GM11168 (cell line): ENCODE measurements around the gene CENPP.

Source experiments
- in situ Hi-C: fragments of 300-500 bp; cut with MboI; formaldehyde crosslinking; loops from one replicate; pipeline ENCODE4 v1.12.0; 2022; ENCODE audit warnings: low sequenced_read_pairs; ENCODE audit not compliant: unreplicated experiment

The CENPP gene

DNA sequence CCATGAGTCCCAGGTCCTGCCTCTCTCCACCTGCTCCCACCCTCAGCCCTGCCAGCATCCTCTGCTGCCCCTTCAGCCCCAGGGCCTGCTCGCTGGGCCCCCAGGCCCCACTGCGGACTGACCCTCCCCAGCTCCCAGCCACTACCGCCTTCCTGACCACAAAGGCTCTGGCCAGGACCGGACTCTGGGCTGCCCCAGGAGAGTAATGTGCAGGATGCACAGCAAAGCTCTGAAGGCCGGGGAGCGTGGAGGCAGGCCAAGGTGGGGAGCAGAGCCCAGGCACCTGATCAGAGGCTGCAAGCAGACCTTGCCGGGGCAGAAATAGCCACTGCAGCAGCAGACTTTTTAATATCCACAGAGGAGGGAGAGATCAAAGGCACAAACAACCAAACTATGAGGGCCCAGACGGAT lies 316.3 kb downstream of the CENPP start:
- in situ Hi-C loops, result loop anchor here (25.0 kb wide), 1 partner anchor 330 kb away; no protein-coding TSS in a partner anchor

DNA sequence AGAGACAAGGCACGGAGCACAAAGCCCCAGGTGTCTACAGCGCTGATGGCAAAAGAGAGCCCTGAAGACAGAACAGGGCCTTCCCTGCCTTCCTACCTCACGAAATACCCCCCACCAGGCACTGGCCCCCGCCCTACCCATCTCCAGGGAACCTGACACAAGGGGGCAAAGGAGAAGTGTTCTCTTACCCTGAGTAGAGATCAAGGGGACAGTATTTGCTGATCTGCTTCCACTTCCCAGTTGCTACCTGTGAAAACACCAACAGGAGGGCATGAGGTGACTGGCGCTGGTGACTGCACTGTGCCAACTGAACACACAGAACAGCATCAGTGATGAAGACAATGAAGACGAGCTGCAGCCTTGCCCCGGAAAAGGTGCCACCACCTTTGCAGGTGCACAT lies 316.8 kb downstream of the CENPP start:
- in situ Hi-C loops, result loop anchor here (25.0 kb wide), 1 partner anchor 330 kb away; no protein-coding TSS in a partner anchor

DNA sequence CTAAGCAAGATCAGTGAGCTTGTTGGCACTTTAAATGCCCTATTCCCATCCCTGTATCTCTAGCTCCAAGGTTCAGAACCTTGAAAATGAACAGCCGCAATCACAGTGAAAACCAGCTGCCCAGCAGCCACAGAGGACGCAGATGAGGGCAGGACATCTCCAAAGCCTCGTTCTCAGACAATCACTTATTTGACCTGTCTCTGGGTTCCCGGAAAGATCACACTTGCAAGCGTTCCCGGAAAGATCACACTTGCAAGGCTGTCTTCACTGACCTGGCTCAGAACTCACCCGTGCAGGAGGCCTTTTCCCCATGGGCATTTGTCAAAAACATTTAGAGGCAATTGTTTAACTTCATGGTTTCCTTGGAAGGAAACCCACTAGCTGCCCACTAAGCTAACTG lies 318.5 kb downstream of the CENPP start:
- in situ Hi-C loops, result loop anchor here (25.0 kb wide), 1 partner anchor 332 kb away; no protein-coding TSS in a partner anchor

- in situ Hi-C loops, result loop anchor here (25.0 kb wide), 1 partner anchor 333 kb away; no protein-coding TSS in a partner anchor
Observed at GRCh38 chr9:92645041-92645440, 319.3 kb downstream of the CENPP start.

DNA sequence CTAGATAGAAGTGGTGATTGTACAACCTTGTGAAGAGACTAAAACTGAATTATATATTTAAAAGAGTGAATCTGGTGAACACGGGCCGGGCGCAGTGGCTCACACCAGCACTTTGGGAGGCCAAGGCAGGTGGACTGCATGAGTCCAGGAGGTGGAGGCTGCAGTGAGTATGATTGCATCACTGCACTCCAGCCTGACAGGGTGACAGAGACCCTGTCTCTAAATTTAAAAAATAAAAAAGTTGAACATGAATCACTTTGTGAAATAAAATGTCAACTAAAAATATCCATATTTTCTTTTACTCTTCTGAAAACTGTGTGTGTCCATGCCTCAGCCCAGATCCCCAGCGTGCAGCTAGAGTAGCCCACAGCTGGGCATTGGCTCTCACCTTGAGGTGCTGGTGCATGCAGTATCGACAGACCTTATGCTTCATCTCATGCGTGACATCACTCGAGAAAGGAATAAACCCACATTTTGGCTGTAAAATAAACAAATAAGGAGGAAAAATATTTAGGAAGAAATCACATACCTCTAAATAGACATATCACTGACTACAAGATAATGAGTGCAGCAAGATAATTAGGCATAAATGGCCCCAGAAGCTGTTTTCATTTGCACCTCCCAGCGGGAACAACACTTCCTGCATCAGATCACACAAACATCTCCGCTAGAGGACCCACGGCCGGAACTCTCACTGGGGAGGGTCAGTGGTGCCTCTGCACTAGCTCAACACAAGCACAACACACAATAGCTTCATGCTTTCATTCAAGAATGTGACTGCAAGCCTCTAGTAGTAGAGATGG lies 322.1 kb downstream of the CENPP start:
- in situ Hi-C loops, result loop anchor here (25.0 kb wide), 1 partner anchor 336 kb away; no protein-coding TSS in a partner anchor

DNA sequence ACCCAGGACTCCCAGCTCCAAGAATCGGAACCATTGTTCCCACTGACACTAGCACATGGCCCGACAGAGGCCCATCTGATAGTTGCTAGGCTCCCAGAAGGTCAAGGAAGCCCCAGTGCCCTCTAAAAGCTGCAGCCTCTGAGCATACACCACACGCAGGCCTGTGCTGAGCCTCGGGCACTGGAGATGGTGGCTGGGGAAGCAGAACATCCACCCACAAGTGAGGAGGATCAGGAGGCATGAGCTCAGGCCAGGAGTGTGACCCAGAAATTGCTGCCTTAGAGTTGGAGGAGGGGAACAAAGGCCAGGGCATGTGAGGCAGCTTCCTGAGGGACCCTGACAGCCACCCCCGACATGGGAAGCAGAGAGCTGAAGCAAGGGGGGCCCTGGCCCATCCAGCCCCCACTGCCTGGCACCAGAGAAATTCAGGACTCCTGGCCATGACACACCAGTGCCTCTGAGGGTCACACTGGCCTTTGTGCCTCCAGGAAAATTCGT lies 322.8 kb downstream of the CENPP start:
- in situ Hi-C loops, result loop anchor here (25.0 kb wide), 1 partner anchor 336 kb away; no protein-coding TSS in a partner anchor

- in situ Hi-C loops, result loop anchor here (25.0 kb wide), 1 partner anchor 337 kb away; no protein-coding TSS in a partner anchor
Observed at GRCh38 chr9:92649007-92649406, 323.3 kb downstream of the CENPP start.

- in situ Hi-C loops, result no loop called here
Observed at GRCh38 chr9:92650296-92650695, 324.5 kb downstream of the CENPP start.

DNA sequence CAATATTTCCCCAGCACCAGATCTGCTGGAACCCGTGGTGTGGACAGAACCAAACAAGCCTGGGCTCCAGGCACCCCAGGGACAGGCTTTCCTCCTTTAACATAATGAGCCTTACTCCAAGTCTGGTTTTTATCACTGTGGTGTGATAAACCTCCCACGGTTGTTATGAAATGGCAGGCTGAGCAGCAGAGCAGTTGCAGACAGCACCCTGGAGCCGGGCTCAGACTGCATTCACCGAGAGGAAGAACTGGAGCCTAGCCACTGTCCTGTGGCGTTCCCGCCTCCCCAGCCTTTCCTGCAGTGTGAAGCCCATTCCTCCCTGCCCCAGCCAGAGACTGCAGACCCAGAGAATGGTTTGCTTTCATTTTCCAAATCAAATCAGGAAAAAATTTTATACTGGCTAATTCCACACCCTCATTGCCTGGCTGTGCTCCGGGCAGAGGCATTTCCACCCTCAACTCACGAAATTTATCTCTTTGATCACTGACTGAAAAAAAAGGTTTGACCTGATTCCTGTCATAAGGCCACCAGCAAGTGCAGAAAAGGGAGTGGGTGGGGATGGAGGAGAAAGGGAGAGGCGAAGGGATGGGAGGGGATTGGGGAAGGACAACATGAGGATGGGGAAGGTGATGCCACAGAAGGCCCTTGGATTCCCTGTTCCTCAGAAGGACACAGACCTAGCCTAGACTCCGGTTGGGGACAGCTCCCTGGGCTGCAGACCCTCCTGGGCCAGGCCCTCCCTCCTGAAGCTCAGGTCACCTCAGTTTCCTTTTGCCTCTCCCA lies 325.3 kb downstream of the CENPP start:
- in situ Hi-C loops, result no loop called here

DNA sequence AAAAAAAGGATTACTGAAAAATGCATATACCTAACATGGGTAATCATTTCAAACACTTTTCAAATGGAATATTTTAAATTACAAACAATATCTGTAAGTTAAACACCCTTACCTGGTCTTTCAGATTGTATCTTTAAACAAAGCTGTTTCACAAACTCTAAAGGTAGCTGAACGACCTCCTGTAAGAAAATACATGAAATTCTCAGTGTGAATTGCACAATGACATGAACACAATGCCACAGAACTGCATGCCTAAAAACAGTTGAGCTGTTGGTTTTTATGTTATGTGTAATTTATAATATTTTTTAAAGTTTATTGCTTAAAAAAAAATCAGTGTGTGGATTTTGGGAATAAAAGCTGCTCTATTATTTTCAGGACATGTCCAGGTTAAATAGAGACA lies 326.7 kb downstream of the CENPP start:
- in situ Hi-C loops, result no loop called here

DNA sequence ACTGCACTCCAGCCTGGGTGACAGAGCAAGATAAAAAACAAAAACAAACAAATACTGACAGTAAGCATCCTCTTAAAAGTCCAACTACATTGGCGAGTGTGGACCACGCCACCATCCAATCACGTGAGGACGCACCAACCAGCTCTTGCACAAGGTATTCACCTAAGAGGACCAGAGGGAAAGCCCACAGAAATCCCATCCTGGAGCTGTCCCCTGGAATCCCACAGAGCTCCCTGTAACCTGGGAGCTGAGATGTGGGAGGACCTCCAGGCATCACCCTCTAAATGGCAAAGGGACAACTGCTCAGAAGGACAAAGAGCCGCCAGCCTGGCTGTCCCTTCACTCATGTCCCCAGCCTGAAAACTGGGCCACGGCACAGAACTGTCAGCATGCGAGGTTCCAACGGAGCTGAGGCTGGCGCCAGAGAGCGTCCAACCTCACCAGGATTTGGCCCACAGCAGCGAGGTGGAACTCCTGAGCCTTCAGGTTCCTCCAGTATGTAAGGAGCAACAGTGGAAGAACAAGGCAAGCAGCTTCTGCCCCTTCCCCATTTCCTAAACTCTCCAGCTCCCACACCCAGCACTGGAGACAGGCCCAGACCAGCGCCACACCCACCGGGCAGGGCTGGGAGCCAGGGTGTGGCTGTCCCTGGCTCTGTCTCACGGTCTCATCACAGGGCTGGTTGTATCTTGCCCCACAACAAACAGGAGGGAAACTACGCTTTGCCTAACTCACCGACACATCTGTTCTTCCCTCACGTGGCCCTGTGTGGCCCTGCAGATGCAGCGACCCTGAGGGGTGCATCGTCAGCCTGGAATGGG lies 328.9 kb downstream of the CENPP start:
- in situ Hi-C loops, result no loop called here

DNA sequence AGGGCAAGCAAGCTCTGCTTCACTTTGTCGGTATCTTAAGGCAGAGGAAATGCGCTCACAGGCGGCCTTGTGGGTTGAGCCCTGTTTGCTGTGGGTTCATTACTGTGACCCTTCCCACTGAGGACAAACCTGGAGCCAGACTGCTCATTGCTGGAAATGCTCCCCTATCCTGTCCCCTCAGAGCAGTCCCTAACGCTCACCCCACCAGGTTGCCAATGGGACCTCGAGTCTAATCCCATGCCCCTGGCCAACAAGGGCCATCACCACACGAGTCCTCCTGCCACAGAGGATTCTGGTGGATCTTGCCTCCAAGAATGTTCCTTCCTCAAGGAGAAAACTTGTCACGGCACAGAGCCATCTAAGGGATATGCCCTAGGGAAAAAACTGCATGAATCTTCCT lies 329.6 kb downstream of the CENPP start:
- in situ Hi-C loops, result no loop called here

DNA sequence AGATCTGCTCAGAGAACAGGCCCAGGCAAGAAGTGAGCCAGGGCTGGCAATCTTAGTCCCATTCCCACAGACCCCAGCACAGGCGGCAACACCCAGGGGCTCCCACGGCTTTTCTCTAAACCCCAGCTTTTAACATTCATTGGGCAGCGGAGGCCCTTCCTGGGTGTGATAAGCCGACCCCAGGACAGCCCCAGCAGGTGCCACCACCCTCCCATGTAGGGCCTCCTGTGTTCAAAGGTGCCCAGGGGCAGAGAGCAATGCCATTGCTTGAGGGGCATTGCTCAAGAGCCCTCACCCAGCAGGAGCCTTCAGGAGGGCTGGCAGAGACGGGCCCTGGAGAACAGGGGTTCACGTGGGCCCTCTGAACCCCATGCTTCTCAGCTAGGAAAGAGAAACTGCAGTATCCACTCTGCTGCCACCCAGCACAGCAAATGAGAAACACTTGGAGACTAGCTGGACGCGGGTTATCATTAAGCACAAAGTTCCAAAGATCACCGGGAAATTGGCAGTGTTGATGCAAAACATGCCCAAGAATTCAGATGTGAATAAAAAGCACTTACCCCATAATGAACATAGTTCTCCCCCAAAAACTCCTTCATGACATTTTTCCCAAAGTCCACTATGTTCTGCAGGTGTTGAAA lies 330.3 kb downstream of the CENPP start:
- in situ Hi-C loops, result no loop called here

DNA sequence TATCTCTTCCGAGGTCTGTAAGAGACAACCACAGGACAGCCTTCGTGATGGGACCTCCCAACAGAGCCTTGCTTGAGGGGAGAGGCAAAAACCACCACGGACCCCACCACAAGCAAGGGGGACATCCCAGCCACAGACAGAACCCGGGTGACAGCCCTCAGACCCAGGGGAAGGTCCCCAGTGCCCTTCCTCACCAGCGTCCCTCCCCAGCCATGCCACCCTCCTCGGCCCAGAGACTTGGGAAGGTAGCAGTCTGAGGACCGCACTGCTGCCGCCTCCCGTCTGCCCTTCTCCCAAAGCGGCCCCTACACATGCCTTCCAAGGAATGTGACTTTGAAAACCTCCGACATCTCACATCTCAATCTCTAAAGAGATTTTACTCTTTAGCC lies 330.8 kb downstream of the CENPP start:
- in situ Hi-C loops, result no loop called here

DNA sequence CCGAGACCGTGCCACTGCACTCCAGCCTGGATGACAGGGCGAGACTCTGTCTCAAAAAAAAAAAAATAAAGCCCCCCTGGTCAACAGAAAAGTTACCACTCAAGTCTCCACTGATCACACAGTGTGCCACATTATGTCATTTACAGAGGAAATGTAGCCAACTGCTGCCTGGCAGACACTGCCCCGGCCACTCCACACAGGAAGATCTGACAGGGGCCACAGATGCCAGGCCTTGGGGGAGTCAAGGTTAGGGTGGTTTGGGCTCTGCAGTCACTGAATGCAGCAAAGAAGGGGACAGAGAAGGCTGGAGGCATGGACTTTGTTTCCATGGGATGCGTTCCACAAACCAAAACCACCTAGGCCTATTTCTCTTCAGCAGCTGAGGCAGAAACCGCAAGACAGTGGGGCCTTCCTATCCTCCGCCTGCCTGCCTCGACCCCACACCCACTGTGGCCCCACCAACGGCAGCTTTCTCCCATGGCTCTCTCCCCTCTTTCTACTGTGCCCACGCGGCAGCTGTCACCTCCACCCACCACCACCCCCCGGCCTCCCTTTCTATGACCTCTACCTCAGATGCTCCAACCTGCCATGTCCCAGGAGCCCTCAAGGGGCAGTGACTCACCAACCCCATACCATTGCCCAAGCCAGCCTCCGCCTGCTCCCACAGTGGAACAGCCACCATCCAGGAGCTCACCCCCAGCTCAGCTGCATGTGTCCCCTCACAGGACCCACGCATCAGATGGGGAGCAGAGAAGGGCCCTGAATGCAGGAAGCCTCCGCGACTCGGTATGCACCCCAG lies 331.7 kb downstream of the CENPP start:
- in situ Hi-C loops, result no loop called here

DNA sequence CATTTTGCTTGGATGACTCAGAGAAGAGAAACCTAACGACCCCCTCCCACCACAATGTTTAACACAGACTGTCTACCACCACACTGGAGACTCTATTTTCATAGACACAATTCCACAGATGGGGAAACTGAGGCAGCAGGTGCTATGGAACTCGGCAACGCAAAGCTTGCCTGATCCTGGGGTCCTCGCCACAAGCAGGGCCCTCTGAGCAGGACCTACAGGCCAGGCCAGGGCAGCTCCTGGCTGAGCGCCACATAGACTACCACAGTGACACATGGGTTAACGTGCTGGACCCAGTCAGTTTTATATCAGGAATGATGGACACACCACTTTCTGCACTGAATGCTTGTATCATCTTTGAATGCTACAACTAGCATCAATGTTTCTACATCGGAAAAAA lies 332.4 kb downstream of the CENPP start:
- in situ Hi-C loops, result no loop called here

DNA sequence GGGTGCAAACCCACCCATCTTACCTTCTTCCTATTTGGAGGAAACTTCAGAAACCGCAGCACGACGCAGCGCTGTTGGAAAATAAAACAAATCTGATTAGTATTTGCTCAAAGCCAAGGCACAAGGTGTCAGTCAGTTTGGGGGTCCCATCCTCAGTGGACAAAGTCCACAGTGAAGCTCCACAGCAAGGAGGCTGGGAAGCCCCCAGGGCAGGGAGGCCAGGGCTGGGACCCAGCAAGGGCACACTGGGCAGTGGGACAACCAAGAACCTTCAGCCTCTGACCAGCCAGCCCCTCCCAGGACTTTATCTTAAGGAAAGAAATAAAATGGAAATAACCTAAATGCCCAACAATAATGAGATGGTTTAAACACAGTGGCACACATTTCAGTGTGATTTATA lies 332.9 kb downstream of the CENPP start:
- in situ Hi-C loops, result no loop called here

GRCh38 chr9:92659601-92660000 lies 333.8 kb downstream of the CENPP start:
- in situ Hi-C loops, result no loop called here

DNA sequence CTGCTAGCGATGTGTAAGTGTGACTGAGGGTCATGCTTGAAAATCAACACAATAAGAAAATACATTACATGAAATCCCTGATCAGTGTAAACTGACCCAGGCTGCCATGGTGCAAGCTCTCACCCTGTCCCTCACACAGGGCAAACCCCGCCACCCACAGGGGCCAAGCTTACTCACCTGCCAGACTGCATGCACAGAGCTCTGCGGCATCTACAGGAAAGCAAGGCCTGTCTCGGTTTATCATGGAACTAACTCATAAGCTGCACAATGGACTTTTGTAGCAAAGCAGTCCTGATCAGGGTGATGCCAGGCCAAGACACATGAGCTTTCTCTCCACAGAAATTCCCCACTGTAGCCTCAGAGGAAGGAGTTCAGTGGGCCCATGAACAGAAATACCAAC lies 334.5 kb downstream of the CENPP start:
- in situ Hi-C loops, result no loop called here
